Ascending aorta (tissue), 2 donors: ENCODE measurements around the gene STEAP3. TPM values are rescaled to one million over a fixed set of nuclear protein-coding genes. Genes with fewer than 3 reads are reported as not detected.

Experiments used
- DNase-seq, 2 donors: peaks; one replicate each; pipeline ENCODE4 v3.0.0-alpha.2; 2019; ENCODE audit warnings: low spot score in 2 of 2
- H3K27ac ChIP-seq, 2 donors: fragments of 200-600 bp; sonication (generic); one replicate each; pipeline ENCODE4 v1.5.1; 2016 to 2017; ENCODE audit warnings: mild to moderate bottlenecking in 1 of 2
- H3K27me3 ChIP-seq: fragments of 200-600 bp; sonication (generic); one replicate; pipeline ENCODE4 v1.5.1; 2017
- H3K36me3 ChIP-seq, 2 donors: fragments of 200-600 bp; sonication (generic); one replicate each; pipeline ENCODE4 v1.5.1; 2016
- H3K4me1 ChIP-seq, 2 donors: fragments of 200-600 bp; sonication (generic); one replicate each; pipeline ENCODE4 v1.5.1; 2016 to 2017; ENCODE audit warnings: mild to moderate bottlenecking in 1 of 2
- H3K4me3 ChIP-seq, 2 donors: fragments of 200-600 bp; sonication (generic); one replicate each; pipeline ENCODE4 v1.5.1; 2016 to 2017; ENCODE audit warnings: mild to moderate bottlenecking in 1 of 2
- H3K9me3 ChIP-seq, 2 donors: fragments of 200-600 bp; sonication (generic); one replicate each; pipeline ENCODE4 v1.5.1; 2016
- CTCF ChIP-seq, 3 experiments: fragments of 200-600 bp in 2 of 3; fragments of 450-650 bp in 1 of 3; sonication (generic) in 2 of 3; IDR thresholded peaks; one replicate each; pipeline ENCODE4 v1.5.1; 2016 to 2019; ENCODE audit warnings: antibody characterized with exemption in 3 of 3, mild to moderate bottlenecking in 1 of 3, moderate library complexity in 1 of 3
- intact Hi-C: fragments of 100-400 bp; cut with DNase I; formaldehyde crosslinking; loops from one replicate; pipeline ENCODE4 v1.15.1; 2023
- total RNA-seq: library from RNA; depleted of rRNA; stranded (reverse); fragments of >200 nt; gene quantifications from one replicate; pipeline ENCODE4 v1.1.0, GENCODE V29; 2016

The STEAP3 gene
- total RNA-seq, 1 donor from 2014 or later = 34.5 TPM

GRCh38 chr2:119201815-119202214 lies 21.8 kb upstream of the STEAP3 start:
- H3K4me1 ChIP-seq = no peaks in the 10 kb centered on the region
- DNase-seq = no peak
- H3K36me3 ChIP-seq = no peaks in the 10 kb centered on the region
- no peak for TF ChIP-seq CTCF (IDR thresholded peaks at IDR 0.05)
- no peaks in the 10 kb centered on the region for H3K9me3 ChIP-seq
- no peaks in the 10 kb centered on the region for H3K27me3 ChIP-seq
- H3K4me3 ChIP-seq = no peak overlapping the region
- intact Hi-C loops = no loop called here
- no peak overlapping the region for H3K27ac ChIP-seq

- Histone ChIP-seq H3K9me3 (no peaks in the 10 kb centered on the region), H3K27me3 (no peaks in the 10 kb centered on the region), H3K4me3 (no peak overlapping the region), H3K4me1 (no peaks in the 10 kb centered on the region), H3K36me3 (no peaks in the 10 kb centered on the region), H3K27ac (no peak overlapping the region)
- no peak for DNase-seq
- no peak for TF ChIP-seq CTCF (IDR thresholded peaks at IDR 0.05)
- intact Hi-C loops = no loop called here
Measured at GRCh38 chr2:119202610-119203310, 20.9 kb upstream of the STEAP3 start.

- Histone ChIP-seq H3K27me3 (no peaks in the 10 kb centered on the region), H3K36me3 (no peaks in the 10 kb centered on the region), H3K9me3 (no peaks in the 10 kb centered on the region), H3K4me1 (no peaks in the 10 kb centered on the region), H3K27ac (no peak overlapping the region), H3K4me3 (no peak overlapping the region)
- no peak for DNase-seq
- no peak for TF ChIP-seq CTCF (IDR thresholded peaks at IDR 0.05)
- intact Hi-C loops = no loop called here
Measured at GRCh38 chr2:119204525-119204924, 19.1 kb upstream of the STEAP3 start.

- H3K9me3 ChIP-seq = no peaks in the 10 kb centered on the region
- no peaks in the 10 kb centered on the region for H3K36me3 ChIP-seq
- DNase-seq = no peak
- TF ChIP-seq CTCF (IDR thresholded peaks at IDR 0.05) = no peak
- no peak overlapping the region for H3K27ac ChIP-seq
- no peak overlapping the region for H3K4me3 ChIP-seq
- H3K27me3 ChIP-seq = no peaks in the 10 kb centered on the region
- no peaks in the 10 kb centered on the region for H3K4me1 ChIP-seq
- intact Hi-C loops = no loop called here
Measured at GRCh38 chr2:119205001-119205706, 18.5 kb upstream of the STEAP3 start.

- Histone ChIP-seq H3K36me3 (no peaks in the 10 kb centered on the region), H3K27me3 (no peaks in the 10 kb centered on the region), H3K4me3 (no peak overlapping the region), H3K27ac (no peak overlapping the region), H3K4me1 (no peaks in the 10 kb centered on the region), H3K9me3 (no peaks in the 10 kb centered on the region)
- DNase-seq = no peak
- no peak for TF ChIP-seq CTCF (IDR thresholded peaks at IDR 0.05)
- intact Hi-C loops = no loop called here
Measured at GRCh38 chr2:119206201-119206600, 17.4 kb upstream of the STEAP3 start.
